Skeletal muscle tissue (tissue), 4 donors: Measurements from ENCODE around the gene DIAPH2. TPM values are rescaled to one million over a fixed set of nuclear protein-coding genes. Genes with fewer than 3 reads are reported as not detected.
"Not testable (repeated sequence)": the region's sequence is repeated elsewhere in the genome, so short reads cannot be mapped to it uniquely, and the experiment has no call there.

Experiments used
- H3K27ac ChIP-seq: one replicate; pipeline ENCODE4 v1.7.0; 2013; ENCODE audit warnings: mild to moderate bottlenecking, low read depth, low read length, inconsistent platforms
- H3K27me3 ChIP-seq, 3 donors: one replicate each; pipeline ENCODE4 v1.7.0; 2013; ENCODE audit warnings: low read length in 3 of 3; ENCODE audit not compliant: control insufficient read depth in 3 of 3, insufficient read depth in 3 of 3
- H3K36me3 ChIP-seq, 3 donors: one replicate each; pipeline ENCODE4 v1.7.0; 2013; ENCODE audit warnings: low read length in 3 of 3; ENCODE audit not compliant: control insufficient read depth in 3 of 3, insufficient read depth in 3 of 3
- H3K4me1 ChIP-seq, 3 donors: one replicate each; pipeline ENCODE4 v1.7.0; 2013; ENCODE audit warnings: low read length in 3 of 3, mild to moderate bottlenecking in 3 of 3; ENCODE audit not compliant: control insufficient read depth in 3 of 3, insufficient read depth in 3 of 3
- H3K4me3 ChIP-seq, 3 donors: one replicate each; pipeline ENCODE4 v1.7.0; 2013; ENCODE audit warnings: low read length in 3 of 3
- H3K9ac ChIP-seq, 3 donors: one replicate each; pipeline ENCODE4 v1.7.0; 2013; ENCODE audit warnings: low read length in 3 of 3, mild to moderate bottlenecking in 3 of 3, moderate library complexity in 2 of 3, low read depth in 1 of 3
- H3K9me3 ChIP-seq, 3 donors: one replicate each; pipeline ENCODE4 v1.7.0; 2013; ENCODE audit warnings: low read length in 3 of 3; ENCODE audit not compliant: control insufficient read depth in 3 of 3
- total RNA-seq: library from RNA; depleted of rRNA; stranded (reverse); fragments of >200 nt; gene quantifications from one replicate; pipeline ENCODE4 v1.2.3, GENCODE V29; 2014
- donor health status: Osteomylitis.

The DIAPH2 gene
- total RNA-seq, 1 donor from 2014 or later = 12.0 TPM

- no peaks in the 10 kb centered on the region for H3K9me3 ChIP-seq
- no peaks in the 10 kb centered on the region for H3K36me3 ChIP-seq
- peaks cover 0 to 2% (median 0%) of the 10 kb centered on the region in 3 donors for H3K4me1 ChIP-seq
- no peak overlapping the region for H3K4me3 ChIP-seq
- no peak overlapping the region for H3K27ac ChIP-seq
- no peak overlapping the region for H3K9ac ChIP-seq
- no peaks in the 10 kb centered on the region for H3K27me3 ChIP-seq
These were observed 25.4 kb downstream of the DIAPH2 start for GRCh38 chrX:96710031-96710430.

DNA sequence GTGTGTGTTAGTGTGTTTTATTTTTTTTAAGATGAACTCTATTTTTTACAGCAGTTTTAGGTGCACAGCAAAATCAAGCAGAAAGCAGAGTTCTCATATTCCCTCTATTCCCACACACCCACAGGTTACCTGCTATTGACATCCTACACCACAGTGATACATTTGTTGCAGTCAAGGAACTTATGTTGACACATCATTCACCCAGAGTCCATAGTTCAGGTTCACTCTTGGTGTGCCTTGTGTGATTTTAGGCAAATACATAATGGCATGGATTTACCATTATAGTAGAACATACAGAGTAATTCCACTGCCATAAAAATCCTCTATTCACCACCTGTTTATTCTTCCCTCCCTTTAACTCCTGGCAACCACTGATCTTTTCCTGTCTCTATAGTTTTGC is 28.7 kb downstream of the DIAPH2 start:
- Histone ChIP-seq H3K9me3 (no peaks in the 10 kb centered on the region), H3K36me3 (no peaks in the 10 kb centered on the region), H3K27ac (no peak overlapping the region), H3K4me3 (no peak overlapping the region), H3K4me1 (no peaks in the 10 kb centered on the region), H3K9ac (no peak overlapping the region), H3K27me3 (no peaks in the 10 kb centered on the region)

- not testable (repeated sequence) for H3K9ac ChIP-seq, H3K9me3 ChIP-seq, H3K36me3 ChIP-seq, H3K4me3 ChIP-seq, H3K4me1 ChIP-seq, H3K27me3 ChIP-seq, H3K27ac ChIP-seq
These were observed 29.8 kb downstream of the DIAPH2 start for GRCh38 chrX:96714393-96714792.

DNA sequence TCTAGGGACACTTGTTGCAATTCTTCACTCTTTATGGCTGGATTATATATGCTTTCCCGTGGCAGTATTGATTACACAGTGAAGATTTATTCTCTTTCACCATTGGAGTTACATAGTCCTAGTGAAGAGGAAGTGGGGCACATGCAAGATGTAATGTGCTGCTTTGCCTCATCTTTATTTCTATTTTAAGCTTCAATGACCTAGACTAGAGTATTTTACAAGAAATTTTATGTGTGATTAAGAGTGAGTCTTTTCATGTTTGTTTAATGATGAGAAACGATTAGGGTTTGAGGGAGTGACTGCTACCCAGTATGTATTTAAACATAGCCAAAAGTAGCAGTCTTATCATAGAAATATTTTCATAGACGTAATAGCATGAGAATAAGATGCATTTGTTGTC is 30.8 kb downstream of the DIAPH2 start:
- no peak overlapping the region for H3K4me3 ChIP-seq
- no peak overlapping the region for H3K9ac ChIP-seq
- no peaks in the 10 kb centered on the region for H3K36me3 ChIP-seq
- H3K27ac ChIP-seq = no peak overlapping the region
- no peaks in the 10 kb centered on the region for H3K27me3 ChIP-seq
- H3K4me1 ChIP-seq = no peaks in the 10 kb centered on the region
- no peaks in the 10 kb centered on the region for H3K9me3 ChIP-seq

DNA sequence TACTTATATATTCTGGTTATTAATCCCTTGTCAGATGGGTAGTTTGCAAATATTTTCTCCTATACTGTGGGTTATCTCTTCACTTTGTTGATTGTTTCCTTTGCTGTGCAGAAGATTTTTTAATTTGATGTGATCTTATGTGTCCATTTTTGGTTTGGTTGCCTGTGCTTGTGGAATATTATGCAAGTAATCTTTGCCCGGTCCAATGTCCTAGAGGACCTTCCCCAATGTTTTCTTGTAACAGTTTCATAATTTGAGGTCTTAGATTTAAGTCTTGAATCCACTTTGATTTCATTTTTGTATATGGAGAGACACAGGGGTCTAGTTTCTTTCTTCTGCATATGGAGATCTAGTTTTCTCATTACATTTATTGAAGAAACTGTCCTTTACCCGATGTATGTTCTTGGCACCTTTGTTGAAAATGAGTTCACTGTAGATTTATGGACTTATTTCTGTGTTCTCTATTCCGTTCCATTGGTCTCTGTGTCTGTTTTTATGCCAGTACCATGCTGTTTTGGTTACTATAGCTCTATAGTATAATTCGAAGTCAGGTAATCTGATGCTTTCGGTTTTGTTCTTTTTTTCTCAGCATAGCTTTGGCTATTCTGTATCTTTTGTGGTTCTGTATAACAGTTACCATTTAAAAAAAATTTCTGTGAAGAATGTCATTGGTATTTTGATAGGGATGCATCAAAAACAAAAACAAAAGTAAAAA is 34.7 kb downstream of the DIAPH2 start:
- Histone ChIP-seq H3K4me3 (no peak overlapping the region), H3K9ac (no peak overlapping the region), H3K27me3 (no peaks in the 10 kb centered on the region), H3K27ac (no peak overlapping the region), H3K4me1 (peaks cover 0 to 5% (median 0%) of the 10 kb centered on the region in 3 donors), H3K36me3 (no peaks in the 10 kb centered on the region), H3K9me3 (no peaks in the 10 kb centered on the region)

GRCh38 chrX:96721354-96721753 is 36.7 kb downstream of the DIAPH2 start:
- Histone ChIP-seq H3K36me3 (no peaks in the 10 kb centered on the region), H3K27ac (no peak overlapping the region), H3K4me3 (no peak overlapping the region), H3K4me1 (peaks cover 0 to 5% (median 0%) of the 10 kb centered on the region in 3 donors), H3K27me3 (no peaks in the 10 kb centered on the region), H3K9me3 (no peaks in the 10 kb centered on the region), H3K9ac (no peak overlapping the region)

DNA sequence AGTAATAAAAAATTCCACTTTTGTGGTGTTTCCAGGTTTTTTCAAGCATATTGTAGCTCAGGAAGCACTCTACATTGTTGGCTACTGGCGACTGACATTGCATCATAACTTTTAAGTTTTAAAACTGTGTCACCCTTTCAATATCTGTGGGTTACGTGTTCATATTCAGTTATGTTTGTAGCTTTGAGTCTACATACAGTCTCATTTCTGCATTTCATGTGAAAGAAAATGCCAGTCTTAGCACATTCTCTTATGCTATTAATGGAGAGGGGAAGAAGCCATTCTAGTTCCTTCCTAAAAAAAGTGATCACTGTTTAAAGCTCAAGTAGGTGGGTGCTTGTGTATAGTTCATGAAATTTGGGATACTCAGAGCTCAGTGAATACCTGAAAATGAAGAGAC is 38.1 kb downstream of the DIAPH2 start:
- Histone ChIP-seq H3K9ac (no peak overlapping the region), H3K27ac (no peak overlapping the region), H3K4me3 (no peak overlapping the region), H3K4me1 (peaks cover 0 to 5% (median 0%) of the 10 kb centered on the region in 3 donors), H3K27me3 (no peaks in the 10 kb centered on the region), H3K36me3 (no peaks in the 10 kb centered on the region), H3K9me3 (no peaks in the 10 kb centered on the region)

DNA sequence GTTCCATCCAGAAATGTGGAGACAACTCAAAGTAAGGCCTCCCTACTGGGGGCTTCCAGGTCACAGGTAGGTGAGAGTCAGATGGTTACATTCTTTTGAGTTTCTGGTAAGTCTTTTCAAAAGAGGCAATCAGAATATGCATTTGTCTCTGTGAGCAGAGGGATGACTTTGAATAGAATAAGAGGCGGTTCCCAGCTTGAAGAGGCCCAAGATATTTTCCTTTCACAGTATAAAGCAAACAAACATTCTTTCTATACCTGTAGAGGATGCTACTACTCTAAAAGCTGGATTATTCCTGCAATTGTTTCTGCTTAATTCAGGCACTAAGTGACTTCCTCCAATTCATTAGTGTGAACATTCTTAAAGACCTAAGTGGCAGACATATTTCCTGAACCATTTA is 44.4 kb downstream of the DIAPH2 start:
- Histone ChIP-seq H3K27me3 (no peaks in the 10 kb centered on the region), H3K27ac (no peak overlapping the region), H3K4me1 (peaks cover 0 to 5% (median 2%) of the 10 kb centered on the region in 3 donors), H3K9ac (no peak overlapping the region), H3K4me3 (no peak overlapping the region), H3K9me3 (no peaks in the 10 kb centered on the region), H3K36me3 (no peaks in the 10 kb centered on the region)

GRCh38 chrX:96729868-96730643 is 45.4 kb downstream of the DIAPH2 start:
- no peaks in the 10 kb centered on the region for H3K36me3 ChIP-seq
- H3K9ac ChIP-seq = no peak overlapping the region
- H3K4me1 ChIP-seq = peaks cover 0 to 5% (median 2%) of the 10 kb centered on the region in 3 donors
- H3K4me3 ChIP-seq = no peak overlapping the region
- H3K9me3 ChIP-seq = no peaks in the 10 kb centered on the region
- H3K27me3 ChIP-seq = no peaks in the 10 kb centered on the region
- H3K27ac ChIP-seq = no peak overlapping the region

- not testable (repeated sequence) for H3K4me1 ChIP-seq, H3K4me3 ChIP-seq, H3K9me3 ChIP-seq, H3K9ac ChIP-seq, H3K27ac ChIP-seq, H3K27me3 ChIP-seq, H3K36me3 ChIP-seq
These were observed 46.4 kb downstream of the DIAPH2 start for GRCh38 chrX:96731000-96731399.
